Activated effector memory CD4-positive, alpha-beta T cell treated with Interleukin-2 at 50 U/mL for 16 hours (primary cell): Measurements from ENCODE around the gene SRGAP2.
"Not testable (repeated sequence)": the region's sequence is repeated elsewhere in the genome, so short reads cannot be mapped to it uniquely, and the experiment has no call there.

Experiments used
- DNase-seq: peaks from one replicate; pipeline ENCODE4 v3.0.0-alpha.2; 2020

Gene SRGAP2

DNA sequence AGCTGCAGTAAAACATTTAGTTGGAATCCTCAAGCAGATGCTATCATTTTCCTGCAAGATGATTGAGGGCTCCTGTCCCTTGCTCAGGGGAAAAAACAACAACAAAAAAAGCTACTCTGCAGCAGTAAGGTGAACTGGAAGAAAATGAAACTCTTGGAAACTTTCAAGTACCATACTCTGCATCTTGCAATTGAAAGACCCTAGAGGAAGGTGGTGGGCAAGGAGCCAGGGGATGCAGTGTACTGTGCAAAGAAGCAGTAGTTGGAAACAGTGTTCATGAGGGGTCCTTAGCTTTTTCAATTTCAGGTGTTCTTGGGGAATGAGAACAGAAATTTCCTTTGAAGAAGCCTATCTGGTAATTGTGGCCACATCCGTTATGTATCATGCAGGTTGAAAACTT is 7.5 kb downstream of the SRGAP2 start:
- not testable (repeated sequence) for DNase-seq

DNA sequence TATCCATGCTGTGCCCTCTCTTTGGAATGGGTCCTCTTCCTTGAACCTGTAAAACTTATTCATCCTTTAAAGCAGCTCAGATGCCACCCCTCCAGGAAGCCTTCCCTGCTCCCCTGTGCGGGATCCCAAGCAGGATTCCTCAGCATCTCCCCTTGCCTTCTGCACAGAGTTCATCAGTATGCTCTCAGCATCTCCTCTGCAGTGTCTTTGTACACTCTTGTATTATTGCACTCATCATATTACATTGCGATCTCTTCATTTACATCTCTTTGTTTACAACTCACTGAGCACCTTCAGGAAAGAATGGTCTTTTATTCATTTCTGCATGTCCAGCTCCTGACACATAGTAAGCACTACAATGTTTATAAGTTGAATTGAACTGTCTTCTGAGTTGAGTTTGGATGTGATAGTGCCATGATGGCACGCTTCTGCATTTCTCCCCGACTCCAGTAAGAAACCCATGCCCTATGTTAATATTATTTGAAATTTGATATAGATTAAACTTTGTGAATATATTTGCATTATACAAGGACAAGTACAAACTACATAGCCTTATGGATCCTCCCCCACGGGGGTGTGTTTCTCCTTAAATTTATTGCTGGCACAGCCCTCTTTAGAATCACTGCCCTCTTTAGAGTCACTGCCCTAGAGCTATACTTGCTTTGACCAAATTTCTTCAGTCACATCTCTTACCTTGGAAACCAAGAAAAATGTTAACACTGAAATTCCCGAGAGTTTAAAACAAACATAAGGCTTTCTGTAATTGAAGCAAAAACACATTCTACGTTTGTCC is 12.5 kb downstream of the SRGAP2 start:
- DNase-seq = not testable (repeated sequence)

DNA sequence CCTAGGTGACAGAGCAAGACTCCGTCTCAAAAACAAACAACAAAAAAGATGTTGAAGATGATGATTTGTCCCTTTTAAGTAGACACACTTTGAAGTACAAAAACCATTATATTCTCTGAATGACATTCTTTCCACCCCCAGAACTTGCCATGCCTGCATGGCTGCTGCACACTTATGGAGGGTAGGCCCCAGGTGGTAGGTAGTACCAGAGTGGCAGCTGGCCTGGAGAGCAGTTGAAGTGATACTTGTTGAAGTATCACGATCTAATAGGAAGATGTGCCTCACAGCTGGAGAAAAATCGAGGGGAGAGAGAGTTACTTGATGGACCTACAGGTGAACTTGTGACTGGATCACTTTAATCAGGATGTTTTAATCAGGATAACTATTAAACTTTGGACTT is 14.9 kb downstream of the SRGAP2 start:
- DNase-seq = not testable (repeated sequence)

DNA sequence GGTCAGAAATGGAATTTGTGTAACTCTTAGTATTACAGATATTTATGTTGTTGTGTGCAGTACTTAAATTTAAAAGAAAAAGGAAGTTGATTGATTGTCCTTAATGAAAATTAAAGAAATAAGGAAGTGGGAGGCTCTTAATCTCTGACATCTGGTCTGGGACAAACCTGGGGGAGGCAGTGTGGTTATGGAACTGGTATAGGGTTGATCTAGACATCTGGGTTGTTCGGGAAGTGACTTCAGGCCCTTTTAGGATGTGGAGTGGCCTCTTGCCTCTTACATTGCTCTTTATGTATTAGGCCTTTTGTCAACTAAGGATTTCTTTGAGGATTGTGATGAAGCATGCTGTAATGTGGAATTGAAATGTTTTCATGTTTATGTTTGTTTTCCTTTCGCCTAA is 15.4 kb downstream of the SRGAP2 start:
- not testable (repeated sequence) for DNase-seq

DNA sequence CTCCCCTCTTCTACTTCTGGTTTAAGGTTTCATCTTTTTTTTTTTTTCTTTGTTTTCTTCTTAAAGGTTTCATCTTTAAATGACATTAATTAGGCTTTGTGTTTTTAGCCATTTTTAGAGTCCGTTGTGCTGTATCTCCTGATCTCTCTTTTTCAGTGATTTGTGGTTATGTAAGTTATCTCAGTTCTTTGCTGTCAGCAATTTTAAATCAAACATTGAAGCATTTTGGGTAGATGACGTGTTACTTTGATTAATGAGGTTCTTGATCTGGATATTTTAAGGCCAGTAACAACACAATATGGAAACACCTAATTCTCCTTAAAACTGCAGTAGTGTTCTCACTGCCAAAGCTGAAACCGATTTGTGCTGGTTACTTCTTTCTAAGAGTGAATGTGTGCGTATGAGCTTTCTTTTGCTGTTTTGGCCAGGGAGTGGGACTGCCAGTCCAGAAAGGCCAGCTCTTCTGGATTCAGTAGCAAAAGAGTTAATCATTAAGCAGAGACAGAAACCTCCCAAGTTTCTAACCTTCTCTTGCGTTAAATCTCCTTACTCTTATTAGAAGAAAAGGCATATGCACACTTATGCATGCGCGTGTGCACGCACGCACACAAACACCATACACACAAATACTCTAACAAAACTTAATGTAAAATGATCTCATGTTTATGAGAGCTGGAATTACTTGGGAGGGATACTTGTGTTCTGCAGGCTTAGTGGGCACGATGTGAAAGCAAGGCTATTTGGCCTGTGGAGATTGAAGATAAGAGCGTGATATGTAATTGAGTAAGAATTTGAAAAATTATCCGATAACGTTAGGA is 16.4 kb downstream of the SRGAP2 start:
- DNase-seq = not testable (repeated sequence)

DNA sequence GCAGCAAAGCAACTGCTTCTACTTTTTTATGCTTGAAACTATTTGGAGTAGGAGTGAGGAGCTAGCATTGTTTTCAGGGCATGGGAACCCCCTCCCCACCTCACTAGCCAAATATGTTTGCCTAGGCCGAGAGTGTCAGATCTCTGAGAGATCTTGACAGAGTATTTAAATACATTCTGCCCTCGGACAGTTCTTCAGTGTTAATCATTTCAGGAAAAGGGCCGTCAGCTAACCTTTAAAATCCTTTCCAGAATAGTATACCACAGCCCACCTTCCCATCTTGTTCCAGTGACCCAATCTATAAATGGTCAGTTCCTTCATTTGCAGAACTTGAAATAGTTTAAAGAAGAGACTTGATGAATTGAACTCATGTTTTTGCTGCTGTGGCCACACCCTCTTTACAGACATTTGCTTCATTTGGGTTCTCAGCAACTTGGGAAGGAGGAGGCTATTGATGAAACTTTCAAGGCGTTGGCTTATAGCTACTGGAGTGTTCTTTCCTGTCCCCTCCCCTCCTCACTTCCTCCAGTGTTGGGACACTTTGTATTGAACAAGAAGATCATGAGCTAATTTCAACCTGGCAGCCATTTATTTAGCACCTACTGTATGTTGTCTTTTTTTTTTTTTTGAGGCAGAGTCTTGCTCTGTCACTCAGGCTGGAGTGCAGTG is 17.1 kb downstream of the SRGAP2 start:
- DNase-seq = not testable (repeated sequence)

DNA sequence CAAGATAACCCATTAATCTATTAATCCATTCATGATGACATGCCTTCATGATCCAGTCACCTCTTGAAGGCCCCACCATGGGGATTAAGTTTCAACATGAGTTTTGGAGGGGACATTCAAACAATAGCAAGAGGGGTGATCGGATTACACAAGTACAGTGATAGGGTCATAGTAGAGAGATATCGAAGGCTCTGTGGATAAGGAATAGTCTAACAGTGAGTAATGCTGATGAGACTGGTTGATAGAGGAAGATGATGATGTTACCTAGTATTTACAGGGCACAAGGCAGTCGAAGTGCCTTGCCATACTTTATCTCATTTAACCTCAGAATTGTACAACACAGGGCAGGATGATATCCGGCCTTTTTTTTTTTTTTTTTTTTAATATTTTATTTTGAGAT is 18.2 kb downstream of the SRGAP2 start:
- DNase-seq = not testable (repeated sequence)

DNA sequence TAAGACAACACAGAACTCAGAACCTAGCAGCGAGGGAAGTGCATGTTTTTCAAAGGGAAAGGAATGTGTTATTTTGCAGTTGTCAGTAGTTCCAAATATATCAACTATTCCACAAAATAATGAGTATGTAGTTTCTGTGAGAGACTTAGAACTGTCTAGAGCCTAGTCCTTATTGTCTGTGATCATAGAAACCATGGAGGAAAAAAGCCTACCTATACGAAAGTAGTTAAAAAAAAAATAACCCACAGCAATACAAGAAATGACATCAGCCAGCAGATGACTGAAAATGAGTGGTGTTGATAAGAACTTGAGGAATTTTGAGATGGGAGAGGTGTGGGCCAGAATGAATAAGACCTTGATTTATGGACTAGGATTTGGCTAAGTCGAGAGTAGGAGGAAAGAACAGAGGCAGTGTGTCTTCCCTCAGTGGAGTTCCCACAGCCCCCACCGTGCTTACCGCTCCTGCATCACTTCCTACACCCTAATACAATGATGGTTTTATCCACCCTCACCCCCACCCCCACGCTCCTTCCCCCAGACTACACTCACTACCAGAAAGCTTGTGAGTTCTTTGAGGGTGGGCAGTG is 20.9 kb downstream of the SRGAP2 start:
- not testable (repeated sequence) for DNase-seq

DNA sequence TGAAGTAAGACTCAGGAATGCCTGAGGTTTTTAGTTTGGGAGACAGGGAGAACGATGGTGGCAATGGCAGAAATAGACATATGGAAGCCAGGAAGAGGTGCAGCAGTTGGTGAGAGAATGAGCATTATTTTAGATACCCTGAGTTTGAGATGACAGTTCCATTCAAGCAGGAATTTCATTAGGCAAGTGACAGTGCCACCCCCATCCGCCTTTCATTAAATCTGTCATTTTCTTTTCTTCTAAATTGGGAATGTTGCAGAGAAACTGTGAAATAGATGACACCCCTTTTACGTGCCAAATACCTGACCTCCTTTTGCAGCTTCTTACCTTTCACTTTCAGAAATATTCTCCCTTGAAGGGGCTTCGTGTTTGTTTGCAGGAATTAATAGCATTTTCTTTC is 22.0 kb downstream of the SRGAP2 start:
- not testable (repeated sequence) for DNase-seq

DNA sequence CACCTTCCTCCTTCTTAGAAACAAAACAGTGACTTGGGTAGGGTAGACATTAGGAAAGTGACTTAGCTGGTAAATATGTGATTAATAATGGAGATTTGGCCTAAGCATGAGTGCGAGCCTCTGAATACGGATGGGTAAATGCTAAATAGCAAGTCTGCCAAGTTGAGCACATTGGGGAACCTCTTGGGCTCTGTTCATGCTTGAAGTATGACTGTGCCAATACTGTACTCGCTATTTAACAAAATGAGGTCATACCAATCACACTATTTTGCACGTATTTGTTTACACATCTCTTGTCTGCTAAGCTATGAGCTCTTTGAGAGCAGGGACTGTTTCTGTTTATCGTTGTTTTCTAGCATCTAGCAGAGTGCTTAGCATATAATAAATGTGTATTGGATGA is 23.5 kb downstream of the SRGAP2 start:
- not testable (repeated sequence) for DNase-seq

DNA sequence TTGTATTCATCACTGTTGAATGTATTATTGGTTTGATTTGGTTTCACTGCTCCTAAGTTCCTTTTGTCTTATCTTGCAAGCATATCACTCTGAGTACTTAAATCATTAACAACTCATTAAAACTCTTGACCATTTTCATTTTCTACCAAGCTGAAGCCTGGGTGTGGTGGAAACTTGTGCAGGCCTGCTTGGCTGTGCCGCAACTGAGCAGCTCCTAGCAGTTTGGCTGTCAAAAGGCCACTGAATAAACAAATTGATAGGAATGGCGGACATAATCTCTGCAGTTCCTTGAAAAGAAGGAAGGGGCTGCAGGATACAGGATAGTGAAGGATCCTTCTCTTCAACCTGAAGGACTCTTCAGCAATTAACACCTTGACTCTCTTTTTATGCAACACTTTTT is 25.9 kb downstream of the SRGAP2 start:
- not testable (repeated sequence) for DNase-seq

DNA sequence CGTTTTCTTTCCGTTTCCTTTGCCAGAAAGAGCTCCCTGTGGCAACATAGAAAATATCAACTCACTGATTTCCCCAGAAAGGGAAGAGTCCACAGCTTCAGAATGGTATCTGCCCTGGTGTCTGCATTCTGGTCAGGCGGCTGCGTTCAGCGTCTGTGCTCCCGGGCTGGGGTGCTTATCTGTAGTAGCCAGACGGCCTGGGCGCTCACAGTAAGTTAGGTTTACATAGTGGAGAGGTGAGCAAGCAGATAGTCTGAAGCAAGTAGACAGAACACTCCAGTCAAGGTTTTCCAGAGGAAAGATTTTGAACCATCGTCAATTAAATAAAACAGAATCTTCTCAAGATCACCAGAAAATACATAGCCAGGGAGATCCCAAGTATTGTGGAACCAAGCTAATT is 28.6 kb downstream of the SRGAP2 start:
- not testable (repeated sequence) for DNase-seq

DNA sequence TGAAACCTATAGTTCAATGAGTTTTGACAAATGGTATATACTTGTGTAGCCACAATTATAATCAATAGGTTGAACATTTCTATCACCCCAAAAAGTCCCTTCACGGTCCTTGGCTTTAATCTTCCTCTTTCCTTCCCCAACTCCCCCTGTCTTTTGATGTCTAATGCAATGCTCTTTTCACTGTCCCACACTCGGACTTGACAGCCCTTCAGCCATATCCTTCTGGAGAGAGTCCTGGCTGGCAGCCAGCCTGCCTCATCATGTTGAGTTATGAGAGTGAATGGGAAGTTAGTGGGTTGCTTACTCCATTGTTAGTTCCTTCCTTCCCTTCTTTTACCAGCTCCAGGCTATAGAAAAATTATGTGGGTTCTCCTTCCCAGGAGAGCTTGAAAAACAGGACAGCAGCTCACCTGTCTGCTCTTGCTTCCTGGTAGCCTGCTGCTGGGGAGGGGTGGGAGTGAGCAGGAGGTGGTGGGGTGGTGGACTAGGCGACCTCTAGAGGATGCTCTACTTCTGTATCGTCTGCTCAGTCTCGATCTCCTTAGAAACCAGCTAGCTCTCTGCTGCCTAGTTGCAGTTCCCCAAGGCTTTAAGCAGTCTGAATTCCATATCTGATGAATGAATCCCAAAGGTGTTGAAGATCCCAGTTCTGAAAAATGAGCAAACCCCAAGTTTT is 29.8 kb downstream of the SRGAP2 start:
- not testable (repeated sequence) for DNase-seq

DNA sequence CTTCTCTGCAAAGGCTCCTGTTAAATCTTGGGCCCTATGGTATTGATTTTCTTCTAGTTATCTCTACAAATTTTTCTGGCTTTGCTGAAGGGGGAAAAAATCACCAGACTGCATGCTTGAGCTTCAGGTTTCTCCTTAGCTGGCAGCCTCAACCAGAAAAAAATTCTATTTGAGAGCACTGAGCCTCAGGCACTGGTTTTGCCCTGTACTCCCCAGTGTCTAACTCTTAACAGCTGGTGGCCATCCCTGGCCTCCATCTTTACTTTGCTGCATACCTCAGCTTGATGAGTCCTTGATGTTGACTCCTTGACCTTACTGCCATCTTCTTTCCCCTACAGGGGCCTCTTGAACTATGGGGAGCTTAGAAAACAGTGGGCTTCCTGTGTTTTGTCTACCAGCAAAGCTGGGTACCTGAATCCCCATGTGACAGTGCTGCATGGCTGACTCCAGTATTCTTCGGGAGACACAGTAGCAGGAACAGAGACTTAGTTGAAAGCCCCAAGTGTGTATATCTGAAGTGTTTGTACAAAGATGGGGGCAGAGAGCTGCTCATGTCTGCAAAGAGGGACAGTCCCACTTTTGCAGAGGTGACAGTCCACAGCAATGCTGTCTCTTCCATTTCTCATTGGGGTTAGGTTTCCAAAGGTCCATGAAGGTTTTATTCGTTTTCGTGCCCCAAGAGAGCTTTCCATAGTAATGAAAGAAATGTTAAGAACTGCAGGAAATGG is 31.0 kb downstream of the SRGAP2 start:
- DNase-seq = not testable (repeated sequence)

DNA sequence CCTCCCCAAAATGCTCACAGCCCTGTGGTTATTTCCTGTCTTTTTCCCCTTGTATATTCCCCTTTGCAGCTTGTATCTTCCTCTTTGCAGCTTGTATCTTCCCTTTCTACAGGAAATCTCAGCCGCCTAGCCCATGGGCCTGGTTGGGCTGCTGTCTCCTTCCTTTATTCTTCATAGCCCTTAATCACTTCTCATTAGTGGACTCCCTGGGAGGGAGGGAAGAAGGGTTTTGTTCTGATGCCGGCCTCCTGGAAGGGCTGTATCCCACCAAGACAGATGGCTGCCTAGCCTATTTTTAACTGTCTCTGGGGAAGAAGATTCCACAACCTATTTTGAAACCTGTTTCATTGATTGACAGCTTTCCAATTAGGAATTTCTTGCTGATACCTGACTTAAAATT is 31.8 kb downstream of the SRGAP2 start:
- not testable (repeated sequence) for DNase-seq

DNA sequence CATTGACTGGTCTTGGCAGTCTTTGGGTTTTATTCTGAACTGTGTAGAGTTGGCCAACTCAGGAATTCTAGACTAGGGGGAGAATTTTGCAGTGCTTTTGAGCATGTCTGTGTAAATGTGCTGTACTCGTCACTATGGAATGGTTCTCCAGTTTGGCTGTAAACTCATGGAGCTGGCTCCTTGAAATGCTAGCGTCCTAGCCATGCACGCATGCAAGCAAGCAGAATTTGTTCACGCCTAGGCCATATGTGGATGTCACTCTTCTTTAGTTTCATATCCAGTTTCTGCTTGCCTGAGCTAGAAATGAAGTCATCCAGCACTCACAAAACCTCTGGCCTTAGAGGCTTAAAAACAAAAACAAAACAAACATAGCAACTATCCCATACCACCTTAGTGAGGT is 36.9 kb downstream of the SRGAP2 start:
- DNase-seq = not testable (repeated sequence)

DNA sequence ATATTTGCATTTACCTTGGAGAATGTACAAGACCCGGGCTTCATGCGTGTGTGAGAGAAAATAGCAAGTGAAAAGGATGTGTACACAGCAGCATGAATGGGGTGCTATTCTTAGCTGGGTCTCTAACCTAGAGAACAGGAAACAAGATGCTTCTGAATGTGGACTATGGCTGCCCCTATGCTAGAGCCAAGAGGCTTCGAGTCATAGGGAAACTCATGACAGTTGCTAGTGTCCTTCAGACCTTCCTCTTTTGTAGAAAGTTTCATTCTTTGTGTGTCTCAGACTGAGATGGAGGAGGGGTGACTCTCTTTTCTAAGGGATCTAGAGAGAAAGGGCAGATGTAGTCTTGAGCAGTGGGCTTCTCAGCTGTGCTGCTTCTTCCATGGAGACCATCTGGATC is 40.0 kb downstream of the SRGAP2 start:
- DNase-seq = not testable (repeated sequence)

DNA sequence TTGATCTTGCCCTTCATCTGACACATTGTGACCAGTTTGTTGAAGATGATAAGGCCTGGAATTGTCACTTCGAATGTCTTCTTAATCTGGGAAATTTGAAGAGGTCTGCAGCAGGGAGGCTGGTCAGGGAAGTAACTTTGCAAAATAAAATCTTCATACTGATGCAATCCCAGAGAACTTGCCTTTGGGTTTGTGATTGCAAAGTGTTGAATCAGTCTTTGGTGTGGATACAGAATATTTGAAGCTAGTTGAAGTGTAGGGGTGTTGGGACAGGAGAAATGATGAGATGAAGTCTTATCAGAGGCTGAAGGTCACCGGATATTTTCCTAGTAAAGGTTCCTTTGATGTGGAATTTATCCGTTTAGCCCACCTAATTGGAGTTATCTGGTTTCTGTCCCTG is 42.1 kb downstream of the SRGAP2 start:
- not testable (repeated sequence) for DNase-seq

DNA sequence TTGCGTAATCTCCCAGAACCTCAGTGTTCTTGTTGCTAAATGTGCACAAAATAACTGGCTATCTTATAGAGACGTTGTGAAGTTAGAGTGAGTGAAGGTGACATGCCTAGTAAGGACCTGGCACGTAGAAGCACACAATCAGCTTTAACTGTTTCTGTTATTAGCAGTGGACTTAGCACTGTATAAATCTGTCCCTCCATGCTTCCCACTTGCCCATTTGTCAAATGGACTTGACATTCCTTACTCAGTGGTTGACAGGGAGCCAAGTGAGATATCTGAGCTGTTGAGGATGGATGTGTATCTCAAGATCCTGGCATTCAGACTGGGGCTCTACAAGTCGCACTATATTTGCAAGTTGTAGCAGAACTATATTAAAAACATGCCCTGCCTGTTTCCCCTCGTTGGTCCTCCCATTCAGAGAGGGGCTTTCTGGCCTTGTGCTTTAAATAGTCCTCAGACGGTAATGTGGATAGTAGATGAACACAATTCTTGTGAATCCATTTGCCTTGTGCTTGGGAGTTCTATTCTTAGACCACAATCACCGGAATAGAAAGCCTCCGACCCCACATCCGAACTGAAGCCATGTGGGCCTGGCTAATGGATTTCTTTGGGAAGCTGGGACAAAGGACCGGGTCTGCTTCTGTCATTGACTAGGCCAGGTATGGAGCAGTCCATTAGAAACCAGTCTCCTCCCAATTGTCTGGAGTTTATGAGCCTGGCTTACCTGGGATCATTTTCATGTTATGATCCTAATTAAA is 43.0 kb downstream of the SRGAP2 start:
- not testable (repeated sequence) for DNase-seq

DNA sequence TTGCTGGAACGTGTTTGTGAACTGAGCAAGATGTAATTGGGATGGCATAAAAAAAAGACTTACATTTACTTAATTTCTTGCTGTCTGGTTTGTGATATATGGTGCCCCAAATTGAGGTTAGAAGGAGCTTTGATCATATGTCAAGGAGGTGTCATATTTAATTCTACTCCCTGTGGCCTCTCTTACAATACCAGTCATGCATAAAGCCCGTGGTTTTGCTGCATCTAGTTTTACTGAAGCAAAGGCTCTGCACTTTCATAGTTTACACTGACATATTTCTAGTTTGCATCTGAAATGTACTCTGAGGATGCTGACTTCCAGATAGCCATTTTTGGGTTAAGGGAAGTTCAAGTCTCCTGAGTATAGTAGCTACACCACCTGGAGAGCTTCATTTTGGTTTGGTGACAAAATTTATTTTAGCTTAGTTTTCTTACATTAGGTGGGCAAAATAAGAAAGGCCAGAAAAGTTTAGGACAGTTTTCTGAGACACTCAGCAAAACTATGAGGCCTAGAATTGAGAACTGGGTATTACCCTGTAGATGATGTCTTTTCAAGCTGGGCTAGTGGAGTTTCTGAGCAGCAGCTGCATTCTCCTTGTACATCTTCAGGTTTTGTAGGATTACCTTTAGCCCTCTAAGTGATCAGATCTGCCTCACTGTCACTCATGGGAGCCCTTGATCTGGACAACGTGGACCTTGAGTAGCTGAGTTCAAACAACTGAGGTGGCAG is 47.8 kb downstream of the SRGAP2 start:
- not testable (repeated sequence) for DNase-seq
